DND-41 (cell line): ENCODE results near the gene GCNT3.

ENCODE experiments used
- CTCF ChIP-seq: IDR thresholded peaks from 2 replicates; pipeline ENCODE4 v1.5.1; 2012; ENCODE audit warnings: borderline replicate concordance, low read length, moderate library complexity, mild to moderate bottlenecking; ENCODE audit not compliant: poor library complexity, severe bottlenecking; ENCODE audit errors: extremely low read depth
- EZH2 ChIP-seq: IDR thresholded peaks from 3 replicates; pipeline ENCODE4 v1.6.1; 2012; ENCODE audit warnings: borderline replicate concordance, low read depth, mild to moderate bottlenecking, moderate library complexity, low read length, inconsistent platforms; ENCODE audit not compliant: severe bottlenecking

GRCh38 chr15:59662260-59662659 is 50.7 kb downstream of the GCNT3 start:
- TF ChIP-seq CTCF (no peak), EZH2 (no peak)
